ENCODE data around the gene PSORS1C1.

The PSORS1C1 gene

GRCh38 chr6:31125586-31126363 is 11.2 kb downstream of the PSORS1C1 start:
- no peak for DNase-seq (ENCODE audit: low read depth in 4 of 4, low spot score in 1 of 4)

- DNase-seq (ENCODE audit: low read depth in 4 of 4, low spot score in 1 of 4): no peak
Measured at GRCh38 chr6:31126396-31127175, 12.0 kb downstream of the PSORS1C1 start.

- peak; percentile 42 to 71 (median 58) for DNase-seq (ENCODE audit: low read depth in 4 of 4, low spot score in 1 of 4)
Measured at GRCh38 chr6:31128093-31128676, 13.6 kb downstream of the PSORS1C1 start.

DNA sequence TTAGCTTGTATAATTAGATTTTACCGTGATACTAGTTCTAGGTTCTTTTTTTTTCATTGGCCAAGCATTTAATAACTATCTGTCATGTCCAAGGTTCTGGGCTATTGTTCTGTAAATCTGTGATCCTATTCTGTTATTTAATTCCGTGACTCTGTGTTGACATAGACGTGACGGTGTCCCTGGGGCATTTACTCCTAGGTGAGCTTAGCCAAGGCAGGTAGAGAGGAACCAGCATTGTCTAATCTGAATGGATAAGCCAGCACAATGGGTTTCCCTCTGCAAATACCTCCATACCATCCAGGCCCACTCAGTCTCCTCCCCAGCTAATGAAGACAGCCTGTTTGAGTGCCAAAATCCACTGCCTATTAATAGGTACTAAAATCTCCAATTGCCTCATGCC is 14.5 kb downstream of the PSORS1C1 start:
- no peak for DNase-seq (ENCODE audit: low read depth in 4 of 4, low spot score in 1 of 4)

GRCh38 chr6:31130751-31131150 is 16.2 kb downstream of the PSORS1C1 start:
- no peak for DNase-seq (ENCODE audit: low read depth in 4 of 4, low spot score in 1 of 4)

GRCh38 chr6:31131595-31131994 is 17.0 kb downstream of the PSORS1C1 start:
- DNase-seq (ENCODE audit: low read depth in 4 of 4, low spot score in 1 of 4): no peak

DNA sequence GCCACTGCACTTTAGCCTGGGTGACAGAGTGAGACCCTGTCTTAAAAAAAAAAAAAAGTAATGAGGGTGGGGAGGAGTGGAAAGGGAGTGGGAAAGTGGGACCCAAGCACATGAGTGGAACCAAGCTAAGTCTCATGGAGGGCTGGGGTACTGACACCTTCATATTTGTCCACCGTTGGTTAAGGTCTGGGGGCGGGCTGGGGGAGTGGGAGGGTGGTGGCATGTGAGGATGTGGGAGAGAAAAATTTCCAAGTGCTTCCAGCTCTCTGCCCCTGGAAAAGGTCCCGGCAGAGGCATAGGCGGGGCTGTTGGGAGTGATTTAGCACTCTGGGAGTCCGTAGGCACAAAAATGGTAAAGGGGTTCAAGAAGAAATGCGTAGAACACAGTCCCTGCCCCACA is 18.2 kb downstream of the PSORS1C1 start:
- DNase-seq (ENCODE audit: low read depth in 4 of 4, low spot score in 1 of 4): no peak

DNA sequence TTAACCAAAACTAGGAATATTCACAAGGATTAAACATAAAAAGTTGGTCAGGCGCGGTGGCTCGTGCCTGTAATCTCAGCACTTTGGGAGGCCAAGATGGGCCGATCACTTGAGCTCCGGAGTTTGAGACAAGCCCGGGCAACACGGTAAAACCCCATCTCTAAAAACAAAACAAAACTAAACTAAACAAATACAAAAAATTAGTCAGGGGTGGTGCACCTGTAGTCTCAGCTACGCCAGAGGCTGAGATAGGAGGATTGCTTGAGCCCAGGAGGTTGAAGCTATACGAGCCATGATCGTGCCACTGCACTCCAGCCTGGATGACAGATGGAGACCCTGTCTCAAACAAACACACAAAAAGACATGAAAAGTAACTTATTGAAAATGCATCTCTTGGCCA is 21.1 kb downstream of the PSORS1C1 start:
- no peak for DNase-seq (ENCODE audit: low read depth in 4 of 4, low spot score in 1 of 4)

- DNase-seq (ENCODE audit: low read depth in 4 of 4, low spot score in 1 of 4): no peak
Measured at GRCh38 chr6:31138982-31139381, 24.4 kb downstream of the PSORS1C1 start, which contains the start of gene PSORS1C2. Gene PSORS1C2, minus strand, starts transcription at chr6:31139066. Its CDS starts 40 bp downstream, at chr6:31139026.

- DNase-seq (ENCODE audit: low read depth in 4 of 4, low spot score in 1 of 4): no peak
Measured at GRCh38 chr6:31139599-31139998, 25.0 kb downstream of the PSORS1C1 start.

DNA sequence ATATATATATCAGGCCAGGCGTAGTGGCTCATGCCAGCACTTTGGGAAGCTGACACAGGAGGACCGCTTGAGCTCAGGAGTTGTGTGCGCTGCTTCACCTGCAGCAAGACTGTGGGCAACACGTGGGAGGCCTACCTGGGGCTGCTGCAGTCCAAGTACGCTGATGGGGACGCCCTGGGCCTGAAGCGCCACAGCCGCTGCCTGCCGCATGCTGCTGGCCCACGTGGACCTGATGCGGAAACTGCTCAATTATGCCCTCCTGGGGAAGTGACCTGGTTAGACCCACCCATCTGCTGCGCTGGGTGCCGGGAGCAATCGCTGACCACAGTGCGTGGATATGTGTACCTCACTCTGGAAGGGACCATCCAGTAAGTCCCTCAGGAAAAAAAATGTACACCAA is 26.0 kb downstream of the PSORS1C1 start:
- DNase-seq (ENCODE audit: low read depth in 4 of 4, low spot score in 1 of 4): no peak

- DNase-seq (ENCODE audit: low read depth in 4 of 4, low spot score in 1 of 4): no peak
Measured at GRCh38 chr6:31142361-31142761, 27.8 kb downstream of the PSORS1C1 start.

GRCh38 chr6:31143148-31143547 is 28.5 kb downstream of the PSORS1C1 start:
- no peak for DNase-seq (ENCODE audit: low read depth in 4 of 4, low spot score in 1 of 4)

GRCh38 chr6:31144296-31144969 is 29.8 kb downstream of the PSORS1C1 start:
- DNase-seq (ENCODE audit: low read depth in 4 of 4, low spot score in 1 of 4): no peak

GRCh38 chr6:31144970-31145340 is 30.4 kb downstream of the PSORS1C1 start:
- no peak for DNase-seq (ENCODE audit: low read depth in 4 of 4, low spot score in 1 of 4)

GRCh38 chr6:31145386-31145785 is 30.8 kb downstream of the PSORS1C1 start:
- DNase-seq (ENCODE audit: low read depth in 4 of 4, low spot score in 1 of 4): no peak

GRCh38 chr6:31149827-31150447 is 35.3 kb downstream of the PSORS1C1 start:
- no peak for DNase-seq (ENCODE audit: low read depth in 4 of 4, low spot score in 1 of 4)

DNA sequence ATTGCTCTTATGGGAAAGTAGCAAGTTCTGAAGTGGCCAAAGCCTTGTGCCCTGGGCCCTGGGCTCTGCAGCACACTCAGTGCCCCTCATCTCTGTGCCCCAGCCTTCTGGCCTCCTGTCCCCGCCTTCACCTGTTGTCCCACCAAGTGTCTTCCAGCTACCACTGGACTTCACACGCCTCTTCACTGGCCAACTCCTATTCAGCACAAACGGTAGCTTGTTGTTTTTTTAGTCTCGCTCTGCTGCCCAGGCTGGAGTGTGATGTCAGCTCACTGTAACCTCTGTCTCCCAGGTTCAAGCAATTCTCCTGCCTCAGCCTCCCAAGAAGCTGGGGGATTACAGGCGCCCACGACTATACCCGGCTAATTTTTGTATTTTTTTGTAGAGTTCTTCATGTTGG is 38.2 kb downstream of the PSORS1C1 start:
- no peak for DNase-seq (ENCODE audit: low read depth in 4 of 4, low spot score in 1 of 4)

DNA sequence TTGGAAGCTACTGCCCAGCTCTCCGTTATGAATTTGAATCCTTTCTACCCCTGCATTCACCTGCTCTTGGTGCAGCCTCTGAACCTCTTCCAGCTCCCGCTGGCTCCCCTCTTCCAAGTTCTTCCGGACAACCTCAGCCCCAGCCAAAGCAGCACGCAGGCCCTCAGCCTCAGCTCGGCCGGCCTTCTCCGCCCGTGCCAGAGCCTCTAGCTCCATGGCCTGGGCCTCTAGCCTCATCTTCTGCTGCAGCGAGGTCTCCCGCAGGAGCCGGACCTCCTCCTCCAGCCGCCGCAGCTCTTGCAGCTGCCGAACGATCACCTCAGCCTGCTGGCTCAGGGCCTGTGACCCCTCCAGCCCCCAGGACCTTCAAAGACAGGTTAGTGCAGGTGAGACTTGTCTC is 39.8 kb downstream of the PSORS1C1 start:
- DNase-seq (ENCODE audit: low read depth in 4 of 4, low spot score in 1 of 4): no peak

DNA sequence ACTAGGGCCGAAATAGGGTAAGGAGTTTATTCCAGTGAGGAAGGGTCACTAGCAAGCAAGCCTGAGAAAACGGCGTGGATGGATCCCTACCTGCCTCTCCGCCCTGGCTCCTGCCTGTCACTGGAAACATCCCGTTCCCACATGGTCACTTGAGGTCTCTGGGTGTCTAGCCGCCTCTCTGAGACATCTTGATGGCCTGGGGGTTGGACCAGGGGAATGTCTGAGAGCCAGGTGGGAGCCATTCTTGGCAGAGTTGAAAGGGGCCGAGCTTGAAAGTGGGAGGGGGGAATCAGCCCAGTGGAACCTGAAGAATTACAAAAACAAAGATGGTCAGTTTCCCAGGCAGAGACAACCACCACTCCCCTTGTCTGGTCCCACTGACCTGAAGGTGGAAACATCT is 42.0 kb downstream of the PSORS1C1 start:
- no peak for DNase-seq (ENCODE audit: low read depth in 4 of 4, low spot score in 1 of 4)

GRCh38 chr6:31157513-31158139 is 43.0 kb downstream of the PSORS1C1 start, which contains the start of gene CCHCR1:
Gene CCHCR1, minus strand, starts transcription at chr6:31157802. Its CDS starts 202 bp downstream, at chr6:31157600.
- DNase-seq (ENCODE audit: low read depth in 4 of 4, low spot score in 1 of 4): no peak
